Measurements from ENCODE around the gene TMPRSS4. TPM values are rescaled to one million over a fixed set of nuclear protein-coding genes. Genes with fewer than 3 reads are reported as not detected.

TMPRSS4 gene
- total RNA-seq, 1 experiment from 2014 or later = not detected

DNA sequence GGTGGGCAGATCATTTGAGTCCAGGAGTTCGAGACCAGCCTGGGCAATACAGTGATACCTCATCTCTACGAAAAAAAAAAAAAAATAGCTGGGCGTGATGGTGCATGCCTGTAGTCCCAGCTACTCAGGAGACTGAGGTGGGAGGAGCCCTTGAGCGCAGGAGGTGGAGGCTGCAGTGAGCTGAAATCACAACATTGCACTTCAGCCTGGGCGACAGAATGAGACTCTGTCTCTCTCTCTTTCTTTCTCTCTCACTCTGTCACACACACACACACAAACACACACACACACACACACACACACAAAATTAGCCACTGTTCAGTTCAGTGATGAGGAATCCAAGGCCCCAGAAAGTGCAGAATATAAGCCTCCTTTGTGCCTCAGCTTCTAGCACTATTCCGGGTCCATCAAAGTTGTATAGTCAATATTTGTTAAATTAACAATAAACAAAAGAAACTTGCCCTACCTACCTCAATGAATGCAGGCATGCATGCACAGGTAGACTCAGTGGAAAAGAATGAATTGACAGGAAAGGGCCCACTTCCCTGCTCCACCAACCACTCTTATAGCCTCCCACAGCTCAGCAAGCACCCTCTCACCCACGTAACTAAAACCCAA lies 13.8 kb downstream of the TMPRSS4 start:
- Histone ChIP-seq H3K4me1 (ENCODE audit: insufficient read depth, low read length) (no peaks in the 10 kb centered on the region), H4K20me1 (ENCODE audit: control insufficient read depth, insufficient read depth, insufficient read length) (no peaks in the 10 kb centered on the region), H3K79me2 (ENCODE audit: insufficient read depth, low read length) (no peaks in the 10 kb centered on the region), H3K56ac (ENCODE audit: insufficient read length, low read depth, low read length) (no peak overlapping the region), H2BK5ac (ENCODE audit: insufficient read length, low read length) (no peak overlapping the region), H2BK15ac (ENCODE audit: low read depth, low read length) (no peak overlapping the region), H4K91ac (ENCODE audit: insufficient read length, low read depth, low read length) (no peak overlapping the region), H3K23ac (ENCODE audit: insufficient read length, low read depth, low read length) (no peak overlapping the region), H3K79me1 (ENCODE audit: insufficient read depth, low read depth, low read length, poor library complexity, severe bottlenecking) (no peaks in the 10 kb centered on the region), H3K23me2 (ENCODE audit: insufficient read length, low read depth, low read length, poor library complexity, severe bottlenecking) (no peaks in the 10 kb centered on the region), H2BK20ac (ENCODE audit: low read depth, low read length, poor library complexity, severe bottlenecking) (no peak overlapping the region), H2BK12ac (ENCODE audit: insufficient read length, low read depth, low read length) (no peak overlapping the region), H4K8ac (replicated peaks; ENCODE audit: insufficient read length, low read depth, low read length) (no peak overlapping the region), H3K9me3 (ENCODE audit: control insufficient read depth, low read depth, low read length) (no peaks in the 10 kb centered on the region), H2AK5ac (ENCODE audit: insufficient read length, low read length) (no peak overlapping the region), H3K27ac (ENCODE audit: insufficient read length, low read depth, low read length) (no peak overlapping the region), H3K14ac (ENCODE audit: insufficient read depth, low read length) (no peak overlapping the region), H3T11ph (ENCODE audit: low read length) (no peak overlapping the region), H3K4ac (ENCODE audit: low read depth, low read length) (no peak overlapping the region), H3K9ac (ENCODE audit: extremely low read depth, insufficient read length, low read length) (no peak overlapping the region), H3K27me3 (ENCODE audit: insufficient read depth, low read length) (no peaks in the 10 kb centered on the region; the same call in 1 of the 2 replicates), H3K4me2 (ENCODE audit: insufficient read depth, insufficient read length, low read length) (no peak overlapping the region), H2BK120ac (ENCODE audit: low read depth, low read length, poor library complexity, severe bottlenecking) (no peak overlapping the region), H3K18ac (ENCODE audit: insufficient read length, low read depth, low read length) (no peak overlapping the region), H2AFZ (ENCODE audit: low read length) (no peak overlapping the region), H4K5ac (ENCODE audit: insufficient read length, low read depth, low read length) (no peak overlapping the region)
- Mint-ChIP-seq H3K4me3 (no peak overlapping the region), H3K9me3 (peaks cover 0 to 9% of the 10 kb centered on the region in 2 experiments; a peak in 3 of 5 replicates), H3K27me3 (ENCODE audit: low read depth) (peaks cover 18% of the 10 kb centered on the region), H3K36me3 (ENCODE audit: insufficient read depth in 1 of 3, low read depth in 3 of 3) (peaks cover 0 to 4% (median 0%) of the 10 kb centered on the region in 3 experiments; a peak in 2 of 7 replicates), H3K4me1 (peaks cover 0 to 14% of the 10 kb centered on the region in 2 experiments; a peak in 3 of 4 replicates), H3K27ac (no peak overlapping the region)
- WGBS (ENCODE audit: extremely low coverage, insufficient read length, low lambda C conversion rate) = no CpG with 5 or more reads among the region's 7 CpGs
- TF ChIP-seq, protein P1, sequence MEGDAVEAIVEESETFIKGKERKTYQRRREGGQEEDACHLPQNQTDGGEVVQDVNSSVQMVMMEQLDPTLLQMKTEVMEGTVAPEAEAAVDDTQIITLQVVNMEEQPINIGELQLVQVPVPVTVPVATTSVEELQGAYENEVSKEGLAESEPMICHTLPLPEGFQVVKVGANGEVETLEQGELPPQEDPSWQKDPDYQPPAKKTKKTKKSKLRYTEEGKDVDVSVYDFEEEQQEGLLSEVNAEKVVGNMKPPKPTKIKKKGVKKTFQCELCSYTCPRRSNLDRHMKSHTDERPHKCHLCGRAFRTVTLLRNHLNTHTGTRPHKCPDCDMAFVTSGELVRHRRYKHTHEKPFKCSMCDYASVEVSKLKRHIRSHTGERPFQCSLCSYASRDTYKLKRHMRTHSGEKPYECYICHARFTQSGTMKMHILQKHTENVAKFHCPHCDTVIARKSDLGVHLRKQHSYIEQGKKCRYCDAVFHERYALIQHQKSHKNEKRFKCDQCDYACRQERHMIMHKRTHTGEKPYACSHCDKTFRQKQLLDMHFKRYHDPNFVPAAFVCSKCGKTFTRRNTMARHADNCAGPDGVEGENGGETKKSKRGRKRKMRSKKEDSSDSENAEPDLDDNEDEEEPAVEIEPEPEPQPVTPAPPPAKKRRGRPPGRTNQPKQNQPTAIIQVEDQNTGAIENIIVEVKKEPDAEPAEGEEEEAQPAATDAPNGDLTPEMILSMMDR (conservative IDR thresholded peaks at IDR 0.05) = no peak
- DNase-seq = no peak
